HepG2 (cell line): ENCODE measurements around the gene CHRD. TPM values are rescaled to one million over a fixed set of nuclear protein-coding genes. Genes with fewer than 3 reads are reported as not detected.

Source experiments
- CREB1 ChIP-seq, 2 experiments: fragments of 450-650 bp in 1 of 2; IDR thresholded peaks; 2 replicates each; pipeline ENCODE4 v1.6.1; 2016 to 2017; ENCODE audit warnings: control low read depth in 1 of 2, mild to moderate bottlenecking in 1 of 2, missing compliant biosample characterization in 1 of 2, missing genetic modification characterization in 1 of 2
- FIP1L1 ChIP-seq: fragments of 200-400 bp; formaldehyde crosslinking; IDR thresholded peaks from 2 replicates; pipeline ENCODE4 v1.6.1; 2018; ENCODE audit warnings: low read depth, mild to moderate bottlenecking, low read length, moderate library complexity, borderline replicate concordance; ENCODE audit not compliant: insufficient read depth
- GTF3A ChIP-seq: sonication (generic); formaldehyde crosslinking; conservative IDR thresholded peaks from 2 replicates; pipeline ENCODE4 v1.4.0; 2020; ENCODE audit warnings: mild to moderate bottlenecking, missing genetic modification reagents
- KDM5A ChIP-seq: fragments of 200-600 bp; sonication (generic); IDR thresholded peaks from 2 replicates; pipeline ENCODE4 v1.7.0; 2018; ENCODE audit warnings: antibody characterized with exemption, mild to moderate bottlenecking, low read length, borderline replicate concordance
- LCORL ChIP-seq, 2 experiments: fragments of 450-650 bp in 1 of 2; sonication (generic) in 1 of 2; formaldehyde crosslinking in 1 of 2; IDR thresholded peaks; 2 replicates each; pipeline versions ENCODE4 v1.5.0 to v1.6.1; 2017 to 2020; ENCODE audit warnings: antibody characterized with exemption in 1 of 2, missing genetic modification reagents in 1 of 2
- RBFOX2 ChIP-seq: fragments of 200-400 bp; formaldehyde crosslinking; IDR thresholded peaks from 2 replicates; pipeline ENCODE4 v1.6.1; 2017; ENCODE audit warnings: low read depth, mild to moderate bottlenecking, low read length
- RFX5 ChIP-seq: IDR thresholded peaks from 2 replicates; pipeline ENCODE4 v1.6.1; 2011; ENCODE audit warnings: low read depth, low read length, improper control_type of control experiment
- RFXAP ChIP-seq: sonication (generic); formaldehyde crosslinking; IDR thresholded peaks from 2 replicates; pipeline ENCODE4 v1.4.0; 2020; ENCODE audit warnings: missing genetic modification reagents, borderline replicate concordance
- TEAD2 ChIP-seq: sonication (generic); formaldehyde crosslinking; IDR thresholded peaks from 2 replicates; pipeline ENCODE4 v1.9.0; 2021; ENCODE audit warnings: missing genetic modification reagents
- ZNF121 ChIP-seq: sonication (generic); formaldehyde crosslinking; IDR thresholded peaks from 2 replicates; pipeline ENCODE4 v1.5.0; 2020; ENCODE audit warnings: mild to moderate bottlenecking, missing genetic modification reagents
- ZNF251 ChIP-seq: sonication (generic); formaldehyde crosslinking; IDR thresholded peaks from 2 replicates; pipeline ENCODE4 v1.9.0; 2021; ENCODE audit warnings: mild to moderate bottlenecking, missing genetic modification reagents
- ZNF557 ChIP-seq: sonication (generic); formaldehyde crosslinking; IDR thresholded peaks from 2 replicates; pipeline ENCODE4 v1.4.0; 2020; ENCODE audit warnings: missing genetic modification reagents
- ZNF766 ChIP-seq: sonication (generic); formaldehyde crosslinking; IDR thresholded peaks from 2 replicates; pipeline ENCODE4 v1.5.0; 2020; ENCODE audit warnings: missing genetic modification reagents, borderline replicate concordance
- polyA plus RNA-seq, 8 experiments: library from polyadenylated mRNA; depleted of rRNA in 3 of 8; stranded (reverse) in 7 of 8; unstranded in 1 of 8; fragments of >200 nt; fragmentation: Illumina TruSeq in 4 of 8; extraction: Trizol in 4 of 8; gene quantifications; 2 replicates each; pipeline versions ENCODE4 v1.2.1 to v1.2.3, GENCODE V29; 2011 to 2016; ENCODE audit warnings: low read depth in 4 of 8, missing spikeins in 1 of 8, mixed read lengths in 1 of 8; ENCODE audit not compliant: insufficient read depth in 1 of 8
- total RNA-seq, 5 experiments: library from RNA; depleted of rRNA; stranded (reverse); fragments of >200 nt; fragmentation: Illumina TruSeq; extraction: Trizol; gene quantifications; 2 replicates each; pipeline ENCODE4 v1.2.3, GENCODE V29; 2016; ENCODE audit warnings: low read depth in 1 of 5
- TF ChIP-seq, protein P1 (sequence below): sonication (generic); formaldehyde crosslinking; IDR thresholded peaks from 2 replicates; pipeline ENCODE4 v1.4.0; 2020; ENCODE audit warnings: missing genetic modification reagents
- TF ChIP-seq, protein P2 (sequence below): sonication (generic); formaldehyde crosslinking; IDR thresholded peaks from 2 replicates; pipeline ENCODE4 v1.5.1; 2020; ENCODE audit warnings: mild to moderate bottlenecking, moderate library complexity, missing genetic modification reagents
- TF ChIP-seq, protein P3 (sequence below): sonication (generic); formaldehyde crosslinking; IDR thresholded peaks from 2 replicates; pipeline ENCODE4; 2020; ENCODE audit warnings: missing genetic modification reagents, mild to moderate bottlenecking, borderline replicate concordance
- TF ChIP-seq, protein P4 (sequence below): IDR thresholded peaks from 2 replicates; pipeline ENCODE4 v1.6.1; 2016; ENCODE audit warnings: mild to moderate bottlenecking, missing biosample characterization, missing genetic modification reagents
- TF ChIP-seq, protein P5 (sequence below): sonication (generic); formaldehyde crosslinking; IDR thresholded peaks from 2 replicates; pipeline ENCODE4 v1.9.0; 2021; ENCODE audit warnings: missing genetic modification reagents, borderline replicate concordance

The CHRD gene
- total and polyA plus RNA-seq, 2 of the 13 experiments (the other 11 are each of a cell fraction or from before 2014, with no cell fraction given): 22.2 to 35.2 TPM

DNA sequence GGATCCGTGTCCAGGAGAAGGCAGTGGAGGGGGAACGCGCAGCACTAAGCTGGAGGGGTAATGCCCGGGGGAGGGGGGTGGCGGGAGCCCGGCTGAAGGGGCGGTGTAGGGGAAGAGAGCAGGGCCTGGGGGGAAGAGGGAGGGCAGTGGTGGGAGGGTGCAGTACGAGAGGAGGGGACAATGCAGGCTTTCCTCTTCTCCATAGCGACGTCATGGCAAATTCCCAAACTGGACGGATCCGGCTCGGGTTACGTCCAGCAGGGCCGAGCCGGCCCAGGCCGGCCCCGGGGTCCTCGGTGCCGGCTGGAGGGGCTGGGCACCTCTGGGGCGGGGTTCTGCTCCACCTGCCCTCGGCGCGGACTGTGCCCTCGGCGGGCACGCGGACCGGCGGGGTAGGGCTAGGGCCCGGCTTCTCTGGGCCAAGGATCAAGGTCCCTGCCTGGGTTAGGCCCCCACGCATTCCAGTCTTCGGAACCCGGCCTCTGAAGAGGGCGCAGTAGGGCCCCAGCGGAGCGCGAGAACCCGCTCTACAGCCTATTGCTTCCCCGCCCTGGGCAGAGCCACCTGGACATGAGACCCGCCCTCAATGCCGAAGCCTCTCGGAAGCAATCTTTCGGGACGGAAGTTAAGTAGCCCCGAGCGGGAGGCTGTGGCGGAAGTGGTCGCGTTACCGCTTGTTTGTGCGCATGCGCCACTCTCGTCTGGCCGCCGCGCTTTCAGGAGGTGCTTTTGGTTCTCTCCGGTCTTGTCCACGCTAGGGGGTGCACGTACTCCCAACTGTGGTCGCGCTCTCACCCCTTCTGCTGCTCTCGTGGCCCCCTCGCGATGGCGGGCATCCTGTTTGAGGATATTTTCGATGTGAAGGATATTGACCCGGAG lies 16.9 kb upstream of the CHRD start (continued):
- no peak for TF ChIP-seq KDM5A
- no peak for TF ChIP-seq RFX5
- TF ChIP-seq CREB1 (IDR thresholded peaks at IDR 0.05): no peak
- no peak; the same call in none of the 2 replicates for TF ChIP-seq CREB1 (CRISPR knock-in tag; IDR thresholded peaks at IDR 0.05)
- no peak for TF ChIP-seq ZNF251 (CRISPR knock-in tag)
- peak; percentile 75; the same call in 1 of the 2 replicates for TF ChIP-seq ZNF766 (CRISPR knock-in tag)
- peak; percentile 62; the same call in 1 of the 2 replicates for TF ChIP-seq RFXAP (CRISPR knock-in tag)
- no peak for TF ChIP-seq FIP1L1
- TF ChIP-seq, protein P1, sequence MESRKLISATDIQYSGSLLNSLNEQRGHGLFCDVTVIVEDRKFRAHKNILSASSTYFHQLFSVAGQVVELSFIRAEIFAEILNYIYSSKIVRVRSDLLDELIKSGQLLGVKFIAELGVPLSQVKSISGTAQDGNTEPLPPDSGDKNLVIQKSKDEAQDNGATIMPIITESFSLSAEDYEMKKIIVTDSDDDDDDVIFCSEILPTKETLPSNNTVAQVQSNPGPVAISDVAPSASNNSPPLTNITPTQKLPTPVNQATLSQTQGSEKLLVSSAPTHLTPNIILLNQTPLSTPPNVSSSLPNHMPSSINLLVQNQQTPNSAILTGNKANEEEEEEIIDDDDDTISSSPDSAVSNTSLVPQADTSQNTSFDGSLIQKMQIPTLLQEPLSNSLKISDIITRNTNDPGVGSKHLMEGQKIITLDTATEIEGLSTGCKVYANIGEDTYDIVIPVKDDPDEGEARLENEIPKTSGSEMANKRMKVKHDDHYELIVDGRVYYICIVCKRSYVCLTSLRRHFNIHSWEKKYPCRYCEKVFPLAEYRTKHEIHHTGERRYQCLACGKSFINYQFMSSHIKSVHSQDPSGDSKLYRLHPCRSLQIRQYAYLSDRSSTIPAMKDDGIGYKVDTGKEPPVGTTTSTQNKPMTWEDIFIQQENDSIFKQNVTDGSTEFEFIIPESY: peak; percentile 33; the same call in 1 of the 2 replicates
- TF ChIP-seq, protein P2, sequence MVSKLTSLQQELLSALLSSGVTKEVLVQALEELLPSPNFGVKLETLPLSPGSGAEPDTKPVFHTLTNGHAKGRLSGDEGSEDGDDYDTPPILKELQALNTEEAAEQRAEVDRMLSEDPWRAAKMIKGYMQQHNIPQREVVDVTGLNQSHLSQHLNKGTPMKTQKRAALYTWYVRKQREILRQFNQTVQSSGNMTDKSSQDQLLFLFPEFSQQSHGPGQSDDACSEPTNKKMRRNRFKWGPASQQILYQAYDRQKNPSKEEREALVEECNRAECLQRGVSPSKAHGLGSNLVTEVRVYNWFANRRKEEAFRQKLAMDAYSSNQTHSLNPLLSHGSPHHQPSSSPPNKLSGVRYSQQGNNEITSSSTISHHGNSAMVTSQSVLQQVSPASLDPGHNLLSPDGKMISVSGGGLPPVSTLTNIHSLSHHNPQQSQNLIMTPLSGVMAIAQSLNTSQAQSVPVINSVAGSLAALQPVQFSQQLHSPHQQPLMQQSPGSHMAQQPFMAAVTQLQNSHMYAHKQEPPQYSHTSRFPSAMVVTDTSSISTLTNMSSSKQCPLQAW: peak; percentile 87
- TF ChIP-seq RBFOX2: peak; percentile 95
- TF ChIP-seq, protein P3, sequence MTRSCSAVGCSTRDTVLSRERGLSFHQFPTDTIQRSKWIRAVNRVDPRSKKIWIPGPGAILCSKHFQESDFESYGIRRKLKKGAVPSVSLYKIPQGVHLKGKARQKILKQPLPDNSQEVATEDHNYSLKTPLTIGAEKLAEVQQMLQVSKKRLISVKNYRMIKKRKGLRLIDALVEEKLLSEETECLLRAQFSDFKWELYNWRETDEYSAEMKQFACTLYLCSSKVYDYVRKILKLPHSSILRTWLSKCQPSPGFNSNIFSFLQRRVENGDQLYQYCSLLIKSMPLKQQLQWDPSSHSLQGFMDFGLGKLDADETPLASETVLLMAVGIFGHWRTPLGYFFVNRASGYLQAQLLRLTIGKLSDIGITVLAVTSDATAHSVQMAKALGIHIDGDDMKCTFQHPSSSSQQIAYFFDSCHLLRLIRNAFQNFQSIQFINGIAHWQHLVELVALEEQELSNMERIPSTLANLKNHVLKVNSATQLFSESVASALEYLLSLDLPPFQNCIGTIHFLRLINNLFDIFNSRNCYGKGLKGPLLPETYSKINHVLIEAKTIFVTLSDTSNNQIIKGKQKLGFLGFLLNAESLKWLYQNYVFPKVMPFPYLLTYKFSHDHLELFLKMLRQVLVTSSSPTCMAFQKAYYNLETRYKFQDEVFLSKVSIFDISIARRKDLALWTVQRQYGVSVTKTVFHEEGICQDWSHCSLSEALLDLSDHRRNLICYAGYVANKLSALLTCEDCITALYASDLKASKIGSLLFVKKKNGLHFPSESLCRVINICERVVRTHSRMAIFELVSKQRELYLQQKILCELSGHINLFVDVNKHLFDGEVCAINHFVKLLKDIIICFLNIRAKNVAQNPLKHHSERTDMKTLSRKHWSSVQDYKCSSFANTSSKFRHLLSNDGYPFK (CRISPR knock-in tag): peak; percentile 80
- TF ChIP-seq, protein P4, sequence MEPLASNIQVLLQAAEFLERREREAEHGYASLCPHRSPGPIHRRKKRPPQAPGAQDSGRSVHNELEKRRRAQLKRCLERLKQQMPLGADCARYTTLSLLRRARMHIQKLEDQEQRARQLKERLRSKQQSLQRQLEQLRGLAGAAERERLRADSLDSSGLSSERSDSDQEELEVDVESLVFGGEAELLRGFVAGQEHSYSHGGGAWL: peak; percentile 68; the same call in 1 of the 2 replicates
- TF ChIP-seq LCORL (IDR thresholded peaks at IDR 0.05): no peak
- peak; percentile 86; the same call in 1 of the 2 replicates for TF ChIP-seq LCORL (CRISPR knock-in tag; IDR thresholded peaks at IDR 0.05)
- TF ChIP-seq GTF3A (CRISPR knock-in tag): no peak; the same call in 1 of the 2 replicates
- no peak for TF ChIP-seq TEAD2
- TF ChIP-seq, protein P5, sequence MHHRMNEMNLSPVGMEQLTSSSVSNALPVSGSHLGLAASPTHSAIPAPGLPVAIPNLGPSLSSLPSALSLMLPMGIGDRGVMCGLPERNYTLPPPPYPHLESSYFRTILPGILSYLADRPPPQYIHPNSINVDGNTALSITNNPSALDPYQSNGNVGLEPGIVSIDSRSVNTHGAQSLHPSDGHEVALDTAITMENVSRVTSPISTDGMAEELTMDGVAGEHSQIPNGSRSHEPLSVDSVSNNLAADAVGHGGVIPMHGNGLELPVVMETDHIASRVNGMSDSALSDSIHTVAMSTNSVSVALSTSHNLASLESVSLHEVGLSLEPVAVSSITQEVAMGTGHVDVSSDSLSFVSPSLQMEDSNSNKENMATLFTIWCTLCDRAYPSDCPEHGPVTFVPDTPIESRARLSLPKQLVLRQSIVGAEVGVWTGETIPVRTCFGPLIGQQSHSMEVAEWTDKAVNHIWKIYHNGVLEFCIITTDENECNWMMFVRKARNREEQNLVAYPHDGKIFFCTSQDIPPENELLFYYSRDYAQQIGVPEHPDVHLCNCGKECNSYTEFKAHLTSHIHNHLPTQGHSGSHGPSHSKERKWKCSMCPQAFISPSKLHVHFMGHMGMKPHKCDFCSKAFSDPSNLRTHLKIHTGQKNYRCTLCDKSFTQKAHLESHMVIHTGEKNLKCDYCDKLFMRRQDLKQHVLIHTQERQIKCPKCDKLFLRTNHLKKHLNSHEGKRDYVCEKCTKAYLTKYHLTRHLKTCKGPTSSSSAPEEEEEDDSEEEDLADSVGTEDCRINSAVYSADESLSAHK: no peak
- TF ChIP-seq ZNF121 (CRISPR knock-in tag): peak; percentile 90
- TF ChIP-seq ZNF557 (CRISPR knock-in tag): 0 out of 2 replicates have a peak, but pooled peaks have one; percentile 12
